GM21717 (cell line): ENCODE data around the gene RAPGEFL1.
"Not testable (repeated sequence)": the region's sequence is repeated elsewhere in the genome, so short reads cannot be mapped to it uniquely, and the experiment has no call there.

Experiments
- ATAC-seq: cut with Tn5 transposase; IDR thresholded peaks from one replicate; pipeline ENCODE4 v1.9.1; 2021; ENCODE audit warnings: mild to moderate bottlenecking, moderate library complexity; ENCODE audit not compliant: unreplicated experiment

RAPGEFL1 gene

DNA sequence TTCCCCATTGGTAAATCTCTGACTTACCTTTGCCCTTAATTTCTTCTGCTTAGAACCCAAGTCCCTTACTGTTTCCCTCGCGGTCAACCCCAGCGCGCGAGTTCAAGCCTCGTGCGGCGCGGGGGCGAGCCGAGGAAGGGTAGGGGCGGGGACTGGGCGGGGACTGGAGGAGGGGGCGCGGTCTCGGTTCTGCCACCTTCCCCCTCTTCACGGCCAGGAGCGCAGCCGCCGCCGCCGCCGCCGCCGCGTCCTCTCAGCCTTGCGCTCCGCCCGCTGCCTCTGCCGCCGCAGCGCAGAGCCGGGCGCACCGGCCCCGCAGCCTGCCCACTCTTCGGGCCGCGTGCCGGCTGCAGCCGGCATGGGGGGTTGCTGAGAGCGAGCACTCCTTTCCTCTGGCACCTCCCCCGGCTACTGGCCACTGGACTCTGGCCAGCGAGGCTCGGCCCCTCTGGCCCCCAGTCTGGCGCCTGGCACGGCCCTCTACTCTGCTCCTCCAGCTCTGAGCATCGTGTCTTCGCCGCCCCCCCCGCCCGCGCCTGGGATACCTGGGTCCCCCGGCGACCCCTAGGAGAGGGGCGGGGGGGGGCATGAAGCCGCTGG lies at the start of gene RAPGEFL1:
Gene RAPGEFL1 (plus strand): TSS at position 196 of the 600 bp plus-strand sequence. CDS start 392 bp downstream, at position 588.
- no peak for ATAC-seq

GRCh38 chr17:40129498-40129897 lies 47.8 kb upstream of the RAPGEFL1 start:
- no peak for ATAC-seq

DNA sequence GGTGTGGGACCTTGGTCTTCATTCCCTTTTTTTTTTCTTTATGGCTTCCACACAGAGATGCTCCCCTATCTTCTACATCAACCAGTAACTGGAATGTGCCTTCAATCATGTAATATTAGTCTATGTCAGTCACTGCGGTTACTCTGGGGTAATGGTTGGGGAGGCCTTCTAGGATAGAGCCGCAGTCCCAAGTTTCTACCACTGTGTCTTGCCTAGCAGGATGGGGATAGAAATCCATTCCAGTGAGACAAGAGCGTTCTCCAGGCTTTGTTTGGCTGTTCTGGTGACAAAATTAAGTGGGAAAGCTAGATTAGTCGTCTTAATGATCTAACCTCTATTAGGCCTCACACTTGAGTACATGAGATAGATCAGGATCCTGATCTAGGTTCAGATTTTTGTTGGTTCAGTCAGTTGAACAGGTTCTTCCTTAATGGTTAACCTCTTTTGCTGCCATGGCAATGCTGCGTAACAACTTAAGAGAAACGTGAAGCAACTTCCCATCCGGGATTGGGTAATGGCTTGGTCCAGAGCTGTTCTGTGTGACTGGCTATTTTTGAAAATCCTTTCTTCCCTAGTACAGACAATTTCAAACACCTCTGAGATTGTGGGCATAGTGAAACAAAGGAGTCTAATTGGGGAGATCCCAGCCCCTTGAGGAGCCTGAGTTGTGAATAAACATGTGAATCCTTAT lies 46.8 kb upstream of the RAPGEFL1 start:
- ATAC-seq, result no peak

DNA sequence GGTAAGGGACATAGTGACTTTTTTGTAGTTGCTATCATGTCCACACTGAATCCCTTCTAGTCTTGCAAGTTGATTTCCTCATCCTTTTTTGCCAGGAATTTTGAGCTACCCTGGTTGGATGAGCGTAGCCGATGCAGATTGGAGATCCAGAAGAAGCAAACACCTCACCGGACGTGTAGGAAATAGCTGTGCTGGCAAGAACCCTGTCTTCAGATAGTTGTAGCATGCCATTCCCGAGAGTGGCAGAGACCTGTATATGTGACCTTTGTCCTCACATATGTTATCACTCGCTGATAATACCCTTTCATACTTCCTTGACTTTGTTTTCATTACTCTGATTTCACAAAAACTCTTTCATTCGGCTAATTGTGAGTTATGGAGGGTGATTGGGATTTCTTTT lies 43.1 kb upstream of the RAPGEFL1 start:
- ATAC-seq, result no peak

DNA sequence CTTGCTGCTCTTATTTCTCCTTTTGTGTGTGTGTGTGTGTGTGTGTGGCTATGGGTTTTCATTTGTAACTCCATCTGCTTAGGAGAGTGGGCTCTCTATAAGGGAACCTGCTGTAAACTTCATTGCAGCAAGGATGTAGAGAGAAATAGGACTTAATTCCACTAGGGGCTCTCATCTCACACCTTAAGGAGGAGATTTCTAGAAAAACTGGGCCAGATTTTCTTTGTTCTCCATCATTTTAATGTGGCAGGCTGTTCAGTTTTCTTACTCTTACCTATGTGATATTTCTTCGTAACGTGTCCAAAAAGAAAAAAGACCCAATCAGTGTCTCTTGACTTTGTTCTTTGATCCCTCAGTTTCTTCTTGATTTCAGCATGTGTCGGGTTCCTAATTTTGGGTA lies 41.5 kb upstream of the RAPGEFL1 start:
- no peak for ATAC-seq

GRCh38 chr17:40139566-40140058 lies 37.7 kb upstream of the RAPGEFL1 start:
- ATAC-seq, result peak; percentile 27

GRCh38 chr17:40143166-40143565 lies 34.1 kb upstream of the RAPGEFL1 start:
- ATAC-seq, result not testable (repeated sequence)

DNA sequence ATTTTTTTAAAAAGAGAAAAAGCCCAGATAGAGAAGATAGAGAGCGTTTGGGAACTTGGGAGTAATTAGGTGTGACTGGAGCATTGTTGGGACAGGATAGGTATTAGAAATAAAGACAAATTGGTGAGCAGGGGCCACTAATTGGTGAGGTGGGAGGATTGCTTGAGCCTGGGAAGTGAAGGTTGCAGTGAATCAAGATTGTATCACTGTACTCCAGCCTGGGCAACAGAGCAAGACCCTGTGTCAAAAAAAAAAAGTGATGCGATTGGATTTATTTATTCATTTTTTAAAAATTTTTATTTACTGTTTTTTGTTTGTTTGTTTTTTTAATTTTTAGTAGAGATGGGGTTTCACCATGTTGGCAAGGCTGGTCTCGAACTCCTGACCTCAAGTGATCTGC lies 31.8 kb upstream of the RAPGEFL1 start:
- no peak for ATAC-seq

- ATAC-seq, result no peak
These were observed 28.7 kb upstream of the RAPGEFL1 start for GRCh38 chr17:40148527-40148926.

- ATAC-seq, result no peak
These were observed 27.0 kb upstream of the RAPGEFL1 start for GRCh38 chr17:40150276-40150675.

DNA sequence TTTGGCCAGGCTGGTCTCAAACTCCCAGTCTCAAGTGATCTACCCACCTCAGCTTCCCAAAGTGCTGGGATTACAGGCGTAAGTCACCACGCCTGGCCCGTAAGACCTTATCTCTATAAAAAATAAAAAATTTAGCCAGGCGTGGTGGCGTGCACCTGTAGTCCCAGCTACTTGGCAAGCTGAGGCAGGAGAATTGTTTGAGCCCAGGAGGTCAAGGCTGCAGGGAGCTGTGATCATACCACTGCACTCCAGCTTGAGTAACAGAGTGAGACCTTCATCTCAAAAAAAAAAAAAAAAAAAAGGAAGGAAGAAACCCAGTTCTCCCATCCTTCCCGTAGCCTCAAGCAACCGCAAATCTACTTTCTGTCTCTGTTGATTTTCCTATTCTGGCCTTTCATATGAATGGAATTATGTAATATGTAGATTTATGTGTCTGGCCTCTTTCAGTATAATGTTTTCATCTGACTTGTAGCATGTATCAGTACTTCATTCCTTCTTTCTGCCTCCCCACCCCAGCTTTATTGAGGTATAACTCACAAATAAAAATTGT lies 25.8 kb upstream of the RAPGEFL1 start:
- no peak for ATAC-seq

DNA sequence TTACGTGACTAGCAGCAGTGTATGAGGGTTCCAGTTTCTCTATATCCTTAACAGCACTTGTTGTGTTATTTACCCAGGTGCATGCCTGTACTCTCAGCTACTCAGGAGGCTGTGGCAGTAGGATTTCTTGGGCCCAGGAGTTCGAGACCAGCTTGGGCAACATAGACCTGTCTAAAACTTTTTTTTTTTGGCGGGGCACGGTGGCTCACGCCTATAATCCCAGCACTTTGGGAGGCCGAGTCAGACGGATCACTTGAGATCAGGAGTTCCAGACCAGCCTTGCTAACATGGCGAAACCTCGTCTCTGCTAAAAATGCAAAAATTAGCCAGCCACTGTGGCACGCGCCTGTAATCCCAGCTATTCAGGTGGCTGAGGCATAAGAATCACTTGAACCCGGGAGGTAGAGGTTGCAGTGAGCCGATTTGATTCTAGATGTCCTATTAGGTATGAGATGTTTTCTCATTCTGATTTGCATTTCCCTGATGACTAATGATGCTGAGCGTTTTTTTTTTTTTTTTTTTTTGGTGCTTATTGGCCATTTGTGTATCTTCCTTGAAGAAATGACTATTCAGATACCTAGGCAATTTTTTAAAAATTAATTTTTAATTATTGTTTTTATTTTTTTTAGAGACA lies 23.6 kb upstream of the RAPGEFL1 start:
- no peak for ATAC-seq

DNA sequence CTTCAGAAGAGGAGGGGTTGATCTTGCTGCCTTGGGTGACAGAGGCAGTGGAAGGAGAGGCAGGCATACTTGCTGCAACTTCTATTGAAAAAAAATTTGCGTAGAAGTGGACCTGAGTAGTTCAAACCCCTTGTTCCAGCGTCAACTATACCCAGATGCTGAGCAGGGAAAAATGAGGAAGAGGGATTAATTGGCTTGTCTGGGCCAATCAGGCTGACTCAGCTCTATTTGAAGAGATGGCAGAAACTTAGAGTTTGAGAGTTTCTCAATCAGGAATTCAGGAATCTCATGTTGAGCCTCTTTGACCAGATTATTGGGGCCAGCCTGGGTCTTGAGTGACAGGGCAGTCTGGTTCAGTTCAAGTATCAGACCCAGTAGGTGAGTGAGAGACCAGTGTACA lies 19.3 kb upstream of the RAPGEFL1 start:
- no peak for ATAC-seq

DNA sequence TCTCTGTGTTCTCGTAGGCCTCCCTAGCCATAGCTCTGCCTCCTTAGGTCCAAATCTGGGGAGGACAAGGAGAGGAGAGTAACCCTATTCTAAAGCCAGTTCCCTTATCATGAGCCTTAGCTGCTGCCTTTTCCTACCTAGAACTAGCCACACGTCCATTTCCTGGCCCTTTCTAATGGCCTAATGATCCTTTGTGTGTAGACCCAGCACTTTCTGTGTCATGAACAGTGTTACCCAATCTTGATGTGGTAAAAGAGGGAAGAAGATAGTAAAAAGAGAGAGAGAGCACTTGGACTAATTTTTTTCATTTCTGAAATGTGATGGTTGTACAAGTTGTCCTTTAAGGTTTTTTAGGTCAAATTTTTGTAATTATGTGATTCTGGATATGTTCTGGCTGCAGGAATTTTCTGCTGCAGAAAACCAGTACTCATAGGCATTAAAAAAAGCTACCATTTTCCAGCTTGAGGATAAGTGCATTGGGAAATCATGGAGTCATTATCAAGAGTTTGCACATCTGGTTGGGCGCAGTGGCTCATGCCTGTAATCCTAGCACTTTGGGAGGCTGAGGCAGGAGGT lies 18.7 kb upstream of the RAPGEFL1 start:
- ATAC-seq, result no peak

DNA sequence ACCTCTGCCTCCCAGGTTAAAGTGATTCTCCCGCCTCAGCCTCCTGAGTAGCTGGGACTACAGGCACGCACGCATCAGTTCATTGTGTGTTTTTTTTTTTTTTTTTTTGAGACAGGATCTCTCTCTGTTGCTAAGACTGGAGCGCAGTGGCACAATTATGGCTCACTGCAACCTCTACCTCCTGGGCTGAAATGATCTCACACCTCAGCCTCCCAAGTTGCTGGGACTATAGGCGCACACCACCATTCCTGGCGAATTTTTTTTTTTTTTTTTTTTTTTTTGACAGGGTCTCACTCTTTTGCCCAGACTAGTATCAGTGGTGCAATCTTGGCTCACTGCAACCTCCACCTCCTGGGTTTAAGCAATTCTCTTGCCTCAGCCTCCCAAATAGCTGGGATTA lies 17.8 kb upstream of the RAPGEFL1 start:
- no peak for ATAC-seq

DNA sequence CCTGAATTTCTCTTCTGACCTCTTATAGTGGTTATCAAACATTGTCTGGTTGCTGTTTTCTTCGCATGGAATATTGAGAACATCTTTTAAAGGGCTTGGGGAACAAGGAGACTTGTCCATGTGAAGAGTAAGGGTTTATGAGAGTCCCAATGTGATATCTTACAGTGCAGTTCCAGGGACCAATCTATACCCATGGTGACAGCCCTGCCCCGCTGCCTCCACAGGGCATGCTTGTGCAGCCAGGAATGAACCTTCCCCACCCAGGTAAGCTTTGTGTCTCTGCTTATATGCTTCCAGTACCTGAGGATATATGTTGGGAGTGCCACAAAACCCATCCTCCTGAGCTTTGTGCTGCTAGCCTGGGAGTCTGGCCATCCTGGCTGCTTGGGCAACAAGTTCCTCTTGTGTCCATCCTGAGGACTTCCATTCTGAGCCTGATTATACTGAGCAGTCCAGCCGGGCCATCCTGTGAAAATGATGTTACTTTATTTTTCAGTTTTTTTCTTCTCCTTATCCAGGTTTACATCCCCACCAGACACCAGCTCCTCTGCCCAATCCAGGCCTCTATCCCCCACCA lies 9.5 kb upstream of the RAPGEFL1 start:
- ATAC-seq, result no peak

GRCh38 chr17:40168262-40168832 lies 8.9 kb upstream of the RAPGEFL1 start:
- no peak for ATAC-seq

GRCh38 chr17:40170325-40170724 lies 6.9 kb upstream of the RAPGEFL1 start:
- no peak for ATAC-seq

DNA sequence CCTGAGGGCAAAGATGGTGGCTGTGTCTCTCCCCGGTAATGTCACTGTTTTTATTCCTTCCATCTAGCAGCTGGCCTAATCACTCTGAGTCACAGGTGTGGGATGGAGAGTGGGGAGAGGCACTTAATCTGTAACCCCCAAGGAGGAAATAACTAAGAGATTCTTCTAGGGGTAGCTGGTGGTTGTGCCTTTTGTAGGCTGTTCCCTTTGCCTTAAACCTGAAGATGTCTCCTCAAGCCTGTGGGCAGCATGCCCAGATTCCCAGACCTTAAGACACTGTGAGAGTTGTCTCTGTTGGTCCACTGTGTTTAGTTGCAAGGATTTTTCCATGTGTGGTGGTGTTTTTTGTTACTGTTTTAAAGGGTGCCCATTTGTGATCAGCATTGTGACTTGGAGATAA lies 5.5 kb upstream of the RAPGEFL1 start:
- ATAC-seq, result no peak

GRCh38 chr17:40173091-40173777 lies 4.0 kb upstream of the RAPGEFL1 start:
- no peak for ATAC-seq
